Measurements from ENCODE around the gene GBP1.

Gene GBP1

DNA sequence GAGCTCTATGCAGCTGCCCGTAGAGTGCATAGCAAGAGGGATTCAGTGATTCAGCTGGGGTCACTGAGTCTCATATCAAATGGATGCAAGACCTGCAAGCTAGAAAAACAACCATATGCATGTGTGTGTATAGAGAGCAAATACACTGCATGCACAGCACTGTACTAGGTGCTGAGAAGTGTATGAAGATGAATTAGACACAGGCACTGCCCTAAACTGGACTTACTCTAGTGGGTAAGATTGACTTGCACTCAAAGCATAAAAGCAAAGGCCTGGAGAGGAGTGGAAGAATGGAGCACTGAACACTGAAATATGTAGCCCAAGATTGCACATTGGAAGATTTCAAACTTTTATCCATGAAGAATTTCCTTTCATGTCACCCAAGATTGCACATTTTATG lies 5.5 kb upstream of the GBP1 start:
- Histone ChIP-seq H3K36me3 (ENCODE audit: control insufficient read depth, low read length) (no peaks in the 10 kb centered on the region), H3K9me2 (replicated peaks; ENCODE audit: control insufficient read depth, low read length) (no peaks in the 10 kb centered on the region), H3K27ac (ENCODE audit: low read depth, low read length) (no peak overlapping the region), H3K4me3 (ENCODE audit: low read length) (no peak overlapping the region), H3K4me2 (ENCODE audit: low read length) (no peak overlapping the region), H3K9me3 (ENCODE audit: control insufficient read depth, insufficient read depth, low read length) (no peaks in the 10 kb centered on the region), H3K27me3 (ENCODE audit: control insufficient read depth, low read length) (no peaks in the 10 kb centered on the region), H3F3A (ENCODE audit: control insufficient read depth, insufficient read depth) (no peaks in the 10 kb centered on the region), H3K4me1 (ENCODE audit: control insufficient read depth, low read length) (no peaks in the 10 kb centered on the region), H4K20me1 (ENCODE audit: control insufficient read depth, insufficient read depth, low read depth, low read length) (no peaks in the 10 kb centered on the region), H3K79me2 (ENCODE audit: control insufficient read depth, low read length) (no peaks in the 10 kb centered on the region)
- TF ChIP-seq, protein P1, sequence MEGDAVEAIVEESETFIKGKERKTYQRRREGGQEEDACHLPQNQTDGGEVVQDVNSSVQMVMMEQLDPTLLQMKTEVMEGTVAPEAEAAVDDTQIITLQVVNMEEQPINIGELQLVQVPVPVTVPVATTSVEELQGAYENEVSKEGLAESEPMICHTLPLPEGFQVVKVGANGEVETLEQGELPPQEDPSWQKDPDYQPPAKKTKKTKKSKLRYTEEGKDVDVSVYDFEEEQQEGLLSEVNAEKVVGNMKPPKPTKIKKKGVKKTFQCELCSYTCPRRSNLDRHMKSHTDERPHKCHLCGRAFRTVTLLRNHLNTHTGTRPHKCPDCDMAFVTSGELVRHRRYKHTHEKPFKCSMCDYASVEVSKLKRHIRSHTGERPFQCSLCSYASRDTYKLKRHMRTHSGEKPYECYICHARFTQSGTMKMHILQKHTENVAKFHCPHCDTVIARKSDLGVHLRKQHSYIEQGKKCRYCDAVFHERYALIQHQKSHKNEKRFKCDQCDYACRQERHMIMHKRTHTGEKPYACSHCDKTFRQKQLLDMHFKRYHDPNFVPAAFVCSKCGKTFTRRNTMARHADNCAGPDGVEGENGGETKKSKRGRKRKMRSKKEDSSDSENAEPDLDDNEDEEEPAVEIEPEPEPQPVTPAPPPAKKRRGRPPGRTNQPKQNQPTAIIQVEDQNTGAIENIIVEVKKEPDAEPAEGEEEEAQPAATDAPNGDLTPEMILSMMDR (IDR thresholded peaks at IDR 0.05; ENCODE audit: low read depth, low read length, poor library complexity, severe bottlenecking), result no peak
- no peak for TF ChIP-seq EZH2phosphoT487 (IDR thresholded peaks at IDR 0.05; ENCODE audit: borderline replicate concordance, low read length)

DNA sequence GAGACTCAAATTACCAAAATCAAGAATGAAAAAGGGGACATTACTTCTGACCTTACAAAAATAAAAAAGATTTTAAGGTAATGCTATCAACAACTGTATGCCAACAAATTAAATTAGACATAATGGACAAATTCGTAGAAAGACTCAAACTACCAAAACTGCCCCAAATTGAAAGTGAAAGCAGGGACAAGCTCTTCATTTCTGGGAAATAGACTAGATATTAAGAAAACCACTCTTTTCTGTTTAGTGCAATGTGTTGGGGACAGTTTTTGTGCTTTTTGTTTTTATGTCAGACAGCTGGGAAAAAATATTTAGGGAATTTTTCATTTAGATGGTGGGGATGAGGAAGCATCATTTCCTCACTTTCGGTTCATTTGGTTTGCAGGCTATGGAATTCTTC lies 4.9 kb upstream of the GBP1 start:
- Histone ChIP-seq H3K4me3 (ENCODE audit: low read length) (no peak overlapping the region), H3F3A (ENCODE audit: control insufficient read depth, insufficient read depth) (no peaks in the 10 kb centered on the region), H4K20me1 (ENCODE audit: control insufficient read depth, insufficient read depth, low read depth, low read length) (no peaks in the 10 kb centered on the region), H3K9me3 (ENCODE audit: control insufficient read depth, insufficient read depth, low read length) (no peaks in the 10 kb centered on the region), H3K9me2 (replicated peaks; ENCODE audit: control insufficient read depth, low read length) (no peaks in the 10 kb centered on the region), H3K27ac (ENCODE audit: low read depth, low read length) (no peak overlapping the region), H3K36me3 (ENCODE audit: control insufficient read depth, low read length) (no peaks in the 10 kb centered on the region), H3K4me2 (ENCODE audit: low read length) (no peak overlapping the region), H3K27me3 (ENCODE audit: control insufficient read depth, low read length) (no peaks in the 10 kb centered on the region), H3K4me1 (ENCODE audit: control insufficient read depth, low read length) (no peaks in the 10 kb centered on the region), H3K79me2 (ENCODE audit: control insufficient read depth, low read length) (no peaks in the 10 kb centered on the region)
- TF ChIP-seq, protein P1 (IDR thresholded peaks at IDR 0.05; ENCODE audit: low read depth, low read length, poor library complexity, severe bottlenecking), result no peak
- TF ChIP-seq EZH2phosphoT487 (IDR thresholded peaks at IDR 0.05; ENCODE audit: borderline replicate concordance, low read length), result no peak

DNA sequence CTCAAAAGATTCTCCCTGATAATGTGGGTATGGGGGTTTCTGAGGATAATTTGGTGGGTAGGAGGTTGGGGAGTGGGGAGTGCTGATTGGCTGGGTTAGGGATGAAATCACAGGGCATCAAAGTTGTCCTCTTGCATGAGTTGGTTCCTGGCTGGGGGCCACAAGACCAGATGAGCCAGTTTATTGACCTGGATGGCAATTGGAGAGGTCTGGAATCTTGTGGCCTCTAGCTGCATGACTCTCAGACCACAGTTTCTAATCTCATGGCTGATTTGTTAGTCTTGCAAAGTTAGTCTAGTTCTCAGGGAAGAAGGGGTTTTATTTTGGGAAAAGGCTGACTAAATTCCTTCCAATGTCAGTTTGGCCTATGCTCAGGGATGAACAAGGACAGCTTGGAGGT lies 3.3 kb upstream of the GBP1 start:
- H3K27ac ChIP-seq (ENCODE audit: low read depth, low read length), result no peak overlapping the region
- no peaks in the 10 kb centered on the region for H3F3A ChIP-seq (ENCODE audit: control insufficient read depth, insufficient read depth)
- no peaks in the 10 kb centered on the region for H3K9me3 ChIP-seq (ENCODE audit: control insufficient read depth, insufficient read depth, low read length)
- no peaks in the 10 kb centered on the region for H3K4me1 ChIP-seq (ENCODE audit: control insufficient read depth, low read length)
- no peaks in the 10 kb centered on the region for H4K20me1 ChIP-seq (ENCODE audit: control insufficient read depth, insufficient read depth, low read depth, low read length)
- H3K79me2 ChIP-seq (ENCODE audit: control insufficient read depth, low read length), result no peaks in the 10 kb centered on the region
- no peak overlapping the region for H3K4me3 ChIP-seq (ENCODE audit: low read length)
- H3K4me2 ChIP-seq (ENCODE audit: low read length), result no peak overlapping the region
- H3K27me3 ChIP-seq (ENCODE audit: control insufficient read depth, low read length), result no peaks in the 10 kb centered on the region
- no peaks in the 10 kb centered on the region for H3K36me3 ChIP-seq (ENCODE audit: control insufficient read depth, low read length)
- no peaks in the 10 kb centered on the region for H3K9me2 ChIP-seq (replicated peaks; ENCODE audit: control insufficient read depth, low read length)
- no peak for TF ChIP-seq EZH2phosphoT487 (IDR thresholded peaks at IDR 0.05; ENCODE audit: borderline replicate concordance, low read length)
- TF ChIP-seq, protein P1 (IDR thresholded peaks at IDR 0.05; ENCODE audit: low read depth, low read length, poor library complexity, severe bottlenecking), result no peak

DNA sequence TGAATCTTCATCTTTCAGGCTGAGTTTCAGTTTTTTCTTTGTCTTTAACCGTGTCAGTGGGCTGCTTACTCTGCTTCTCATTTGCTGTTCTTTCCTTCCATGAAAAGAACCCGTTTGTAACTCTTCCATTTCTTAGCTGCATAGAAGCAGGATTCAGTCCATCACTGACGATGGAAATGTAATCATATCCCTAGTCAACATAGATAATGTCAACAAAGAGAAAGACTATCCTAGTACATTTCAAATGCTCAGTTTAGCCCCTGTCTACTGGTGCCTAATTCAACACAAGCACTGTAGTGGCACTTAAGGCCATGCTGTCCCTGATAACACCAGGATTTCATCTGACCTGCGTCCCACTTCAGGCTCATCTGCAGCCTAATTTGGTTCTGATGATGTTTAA lies 376 bp downstream of the GBP1 start:
- H3K4me2 ChIP-seq (ENCODE audit: low read length), result no peak overlapping the region
- no peak overlapping the region for H3K4me3 ChIP-seq (ENCODE audit: low read length)
- H3K79me2 ChIP-seq (ENCODE audit: control insufficient read depth, low read length), result no peaks in the 10 kb centered on the region
- H3K36me3 ChIP-seq (ENCODE audit: control insufficient read depth, low read length), result no peaks in the 10 kb centered on the region
- no peak overlapping the region for H3K27ac ChIP-seq (ENCODE audit: low read depth, low read length)
- TF ChIP-seq EZH2phosphoT487 (IDR thresholded peaks at IDR 0.05; ENCODE audit: borderline replicate concordance, low read length), result no peak
- TF ChIP-seq, protein P1 (IDR thresholded peaks at IDR 0.05; ENCODE audit: low read depth, low read length, poor library complexity, severe bottlenecking), result no peak
- no peaks in the 10 kb centered on the region for H3K9me2 ChIP-seq (replicated peaks; ENCODE audit: control insufficient read depth, low read length)
- no peaks in the 10 kb centered on the region for H3F3A ChIP-seq (ENCODE audit: control insufficient read depth, insufficient read depth)
- H4K20me1 ChIP-seq (ENCODE audit: control insufficient read depth, insufficient read depth, low read depth, low read length), result no peaks in the 10 kb centered on the region
- no peaks in the 10 kb centered on the region for H3K4me1 ChIP-seq (ENCODE audit: control insufficient read depth, low read length)
- H3K27me3 ChIP-seq (ENCODE audit: control insufficient read depth, low read length), result no peaks in the 10 kb centered on the region
- no peaks in the 10 kb centered on the region for H3K9me3 ChIP-seq (ENCODE audit: control insufficient read depth, insufficient read depth, low read length)
